Measurements from ENCODE around the gene C22orf15.
"Not testable (repeated sequence)": the region's sequence is repeated elsewhere in the genome, so short reads cannot be mapped to it uniquely, and the experiment has no call there.

The C22orf15 gene

GRCh38 chr22:23762842-23763578 lies at the start of gene C22orf15:
Gene C22orf15, plus strand, starts transcription at chr22:23762990. Its CDS starts 317 bp downstream, at chr22:23763307.
- in situ Hi-C loops (cut with MboI; ENCODE audit: low sequenced_read_pairs): no loop called here

GRCh38 chr22:23713696-23714595 lies 48.8 kb upstream of the C22orf15 start:
- in situ Hi-C loops (cut with MboI; ENCODE audit: low sequenced_read_pairs): no loop called here

- in situ Hi-C loops (cut with MboI; ENCODE audit: low sequenced_read_pairs): no loop called here
These were observed 47.9 kb upstream of the C22orf15 start for GRCh38 chr22:23714596-23715578.

GRCh38 chr22:23715806-23716375 lies 46.9 kb upstream of the C22orf15 start:
- in situ Hi-C loops (cut with MboI; ENCODE audit: low sequenced_read_pairs): no loop called here

- in situ Hi-C loops (cut with MboI; ENCODE audit: low sequenced_read_pairs): no loop called here
These were observed 45.7 kb upstream of the C22orf15 start for GRCh38 chr22:23716811-23717801.

GRCh38 chr22:23718371-23719165 lies 44.2 kb upstream of the C22orf15 start:
- in situ Hi-C loops (cut with MboI; ENCODE audit: low sequenced_read_pairs): no loop called here

- in situ Hi-C loops (cut with MboI; ENCODE audit: low sequenced_read_pairs): no loop called here
These were observed 41.9 kb upstream of the C22orf15 start for GRCh38 chr22:23720855-23721254.

- in situ Hi-C loops (cut with MboI; ENCODE audit: low sequenced_read_pairs): no loop called here
These were observed 40.6 kb upstream of the C22orf15 start for GRCh38 chr22:23722160-23722559.

- in situ Hi-C loops (cut with MboI; ENCODE audit: low sequenced_read_pairs): no loop called here
These were observed 40.1 kb upstream of the C22orf15 start for GRCh38 chr22:23722724-23723123.

GRCh38 chr22:23728108-23728507 lies 34.7 kb upstream of the C22orf15 start:
- in situ Hi-C loops (cut with MboI; ENCODE audit: low sequenced_read_pairs): not testable (repeated sequence)

GRCh38 chr22:23737696-23738095 lies 25.1 kb upstream of the C22orf15 start:
- in situ Hi-C loops (cut with MboI; ENCODE audit: low sequenced_read_pairs): no loop called here

- in situ Hi-C loops (cut with MboI; ENCODE audit: low sequenced_read_pairs): no loop called here
These were observed 20.1 kb upstream of the C22orf15 start for GRCh38 chr22:23742505-23743264.

- in situ Hi-C loops (cut with MboI; ENCODE audit: low sequenced_read_pairs): no loop called here
These were observed 19.5 kb upstream of the C22orf15 start for GRCh38 chr22:23743303-23743705.

- in situ Hi-C loops (cut with MboI; ENCODE audit: low sequenced_read_pairs): no loop called here
These were observed 18.8 kb upstream of the C22orf15 start for GRCh38 chr22:23744001-23744400.

GRCh38 chr22:23744485-23744884 lies 18.3 kb upstream of the C22orf15 start:
- in situ Hi-C loops (cut with MboI; ENCODE audit: low sequenced_read_pairs): no loop called here

GRCh38 chr22:23745791-23746190 lies 17.0 kb upstream of the C22orf15 start:
- in situ Hi-C loops (cut with MboI; ENCODE audit: low sequenced_read_pairs): no loop called here

GRCh38 chr22:23749841-23750301 lies 12.9 kb upstream of the C22orf15 start:
- in situ Hi-C loops (cut with MboI; ENCODE audit: low sequenced_read_pairs): no loop called here

- in situ Hi-C loops (cut with MboI; ENCODE audit: low sequenced_read_pairs): no loop called here
These were observed 12.4 kb upstream of the C22orf15 start for GRCh38 chr22:23750367-23750713.

All from HL-60/S4 treated with retinoic acid at 250 ng/mL for 4 days and 3 days (cell line).